Effector memory CD8-positive, alpha-beta T cell (primary cell): Measurements from ENCODE around the gene THBD.

Experiments used
- ATAC-seq: fragments of 150-1000 bp; cut with Tn5 transposase; replicated peaks from 2 replicates; pipeline ENCODE4 v1.10.0; 2021; ENCODE audit warnings: mild to moderate bottlenecking, moderate library complexity
- DNase-seq, 3 experiments: peaks; one replicate each; pipeline ENCODE4 v3.0.0; 2021
- H3K27ac Mint-ChIP-seq, 2 donors: one replicate each; pipeline ENCODE4 v1.8.0; 2022; ENCODE audit warnings: mild to moderate bottlenecking in 2 of 2, mixed read lengths in 2 of 2, moderate library complexity in 2 of 2
- H3K27me3 Mint-ChIP-seq, 2 donors: one replicate each; pipeline ENCODE4 v1.8.0; 2022; ENCODE audit warnings: mixed read lengths in 2 of 2
- H3K36me3 Mint-ChIP-seq: one replicate; pipeline ENCODE4 v1.8.0; 2022; ENCODE audit warnings: mild to moderate bottlenecking, moderate library complexity, mixed read lengths; ENCODE audit not compliant: insufficient read depth
- H3K4me1 Mint-ChIP-seq, 2 donors: one replicate each; pipeline ENCODE4 v1.8.0; 2022; ENCODE audit warnings: low read depth in 2 of 2, mixed read lengths in 2 of 2
- H3K4me3 Mint-ChIP-seq, 2 donors: one replicate each; pipeline ENCODE4 v1.8.0; 2022; ENCODE audit warnings: mild to moderate bottlenecking in 2 of 2, mixed read lengths in 2 of 2, moderate library complexity in 2 of 2
- H3K9me3 Mint-ChIP-seq, 2 donors: one replicate each; pipeline ENCODE4 v1.8.0; 2022; ENCODE audit warnings: mixed read lengths in 2 of 2

THBD gene

GRCh38 chr20:23079926-23080325, 30.5 kb upstream of the THBD start:
- ATAC-seq = no peak
- H3K4me3 Mint-ChIP-seq = no peak overlapping the region
- no peaks in the 10 kb centered on the region for H3K9me3 Mint-ChIP-seq
- H3K27me3 Mint-ChIP-seq = no peaks in the 10 kb centered on the region
- no peak for DNase-seq
- H3K27ac Mint-ChIP-seq = no peak overlapping the region
- H3K4me1 Mint-ChIP-seq = peaks cover 0 to 6% of the 10 kb centered on the region in 2 donors
- H3K36me3 Mint-ChIP-seq = peaks cover 3% of the 10 kb centered on the region

GRCh38 chr20:23079016-23079351, 29.5 kb upstream of the THBD start:
- DNase-seq (no peak), ATAC-seq (no peak)
- no peaks in the 10 kb centered on the region for H3K9me3 Mint-ChIP-seq
- no peaks in the 10 kb centered on the region for H3K36me3 Mint-ChIP-seq
- no peak overlapping the region for H3K4me3 Mint-ChIP-seq
- no peaks in the 10 kb centered on the region for H3K27me3 Mint-ChIP-seq
- peaks cover 0 to 3% of the 10 kb centered on the region in 2 donors for H3K4me1 Mint-ChIP-seq
- no peak overlapping the region for H3K27ac Mint-ChIP-seq

GRCh38 chr20:23078351-23079015, 29.0 kb upstream of the THBD start:
- no peaks in the 10 kb centered on the region for H3K36me3 Mint-ChIP-seq
- no peak overlapping the region for H3K4me3 Mint-ChIP-seq
- no peak for DNase-seq
- H3K27ac Mint-ChIP-seq = no peak overlapping the region
- H3K9me3 Mint-ChIP-seq = no peaks in the 10 kb centered on the region
- no peak for ATAC-seq
- H3K4me1 Mint-ChIP-seq = peaks cover 0 to 3% of the 10 kb centered on the region in 2 donors
- H3K27me3 Mint-ChIP-seq = no peaks in the 10 kb centered on the region

- Mint-ChIP-seq H3K9me3 (no peaks in the 10 kb centered on the region), H3K4me3 (no peak overlapping the region), H3K27ac (no peak overlapping the region), H3K36me3 (no peaks in the 10 kb centered on the region), H3K4me1 (no peaks in the 10 kb centered on the region), H3K27me3 (no peaks in the 10 kb centered on the region)
- DNase-seq (no peak), ATAC-seq (no peak)
Measured at GRCh38 chr20:23077277-23077676, 27.8 kb upstream of the THBD start.

GRCh38 chr20:23074052-23074451, 24.6 kb upstream of the THBD start:
- Mint-ChIP-seq H3K4me1 (no peaks in the 10 kb centered on the region), H3K4me3 (no peak overlapping the region), H3K27ac (no peak overlapping the region), H3K36me3 (no peaks in the 10 kb centered on the region), H3K9me3 (no peaks in the 10 kb centered on the region), H3K27me3 (no peaks in the 10 kb centered on the region)
- ATAC-seq (no peak), DNase-seq (no peak)

GRCh38 chr20:23072892-23073586, 23.6 kb upstream of the THBD start:
- no peak for ATAC-seq
- H3K27ac Mint-ChIP-seq = no peak overlapping the region

GRCh38 chr20:23071996-23072395, 22.5 kb upstream of the THBD start:
- Mint-ChIP-seq H3K27me3 (peaks cover 0 to 1% of the 10 kb centered on the region in 2 donors), H3K9me3 (no peaks in the 10 kb centered on the region), H3K4me1 (no peaks in the 10 kb centered on the region), H3K36me3 (no peaks in the 10 kb centered on the region), H3K4me3 (no peak overlapping the region), H3K27ac (no peak overlapping the region)
- ATAC-seq (no peak), DNase-seq (no peak)

More at GRCh38 chr20:23072892-23073586, 23.6 kb upstream of the THBD start:
- no peak for DNase-seq
- H3K9me3 Mint-ChIP-seq = no peaks in the 10 kb centered on the region
- H3K4me1 Mint-ChIP-seq = no peaks in the 10 kb centered on the region
- H3K36me3 Mint-ChIP-seq = no peaks in the 10 kb centered on the region
- H3K27me3 Mint-ChIP-seq = no peaks in the 10 kb centered on the region
- H3K4me3 Mint-ChIP-seq = no peak overlapping the region

GRCh38 chr20:23071398-23071797, 21.9 kb upstream of the THBD start:
- Mint-ChIP-seq H3K27me3 (peaks cover 0 to 6% of the 10 kb centered on the region in 2 donors), H3K36me3 (no peaks in the 10 kb centered on the region), H3K9me3 (no peaks in the 10 kb centered on the region), H3K27ac (no peak overlapping the region), H3K4me3 (no peak overlapping the region), H3K4me1 (no peaks in the 10 kb centered on the region)
- ATAC-seq (no peak), DNase-seq (no peak)

- H3K4me3 Mint-ChIP-seq = no peak overlapping the region
- ATAC-seq (no peak), DNase-seq (no peak)
- peaks cover 9 to 15% of the 10 kb centered on the region in 2 donors for H3K27me3 Mint-ChIP-seq
- H3K4me1 Mint-ChIP-seq = no peaks in the 10 kb centered on the region
- no peaks in the 10 kb centered on the region for H3K9me3 Mint-ChIP-seq
- no peaks in the 10 kb centered on the region for H3K36me3 Mint-ChIP-seq
- no peak overlapping the region for H3K27ac Mint-ChIP-seq
Measured at GRCh38 chr20:23069108-23069507, 19.6 kb upstream of the THBD start.

- no peak overlapping the region for H3K4me3 Mint-ChIP-seq
- H3K9me3 Mint-ChIP-seq = no peaks in the 10 kb centered on the region
- ATAC-seq (no peak), DNase-seq (no peak)
- H3K4me1 Mint-ChIP-seq = no peaks in the 10 kb centered on the region
- H3K27ac Mint-ChIP-seq = no peak overlapping the region
- H3K27me3 Mint-ChIP-seq = peaks cover 9 to 15% of the 10 kb centered on the region in 2 donors
- no peaks in the 10 kb centered on the region for H3K36me3 Mint-ChIP-seq
Measured at GRCh38 chr20:23068283-23068682, 18.8 kb upstream of the THBD start.

GRCh38 chr20:23066772-23067171, 17.3 kb upstream of the THBD start:
- Mint-ChIP-seq H3K9me3 (no peaks in the 10 kb centered on the region), H3K36me3 (no peaks in the 10 kb centered on the region), H3K27me3 (peaks cover 9 to 15% of the 10 kb centered on the region in 2 donors), H3K4me3 (no peak overlapping the region), H3K27ac (no peak overlapping the region), H3K4me1 (no peaks in the 10 kb centered on the region)
- ATAC-seq = no peak
- DNase-seq = no peak

- Mint-ChIP-seq H3K36me3 (no peaks in the 10 kb centered on the region), H3K9me3 (no peaks in the 10 kb centered on the region), H3K27ac (no peak overlapping the region), H3K27me3 (peaks cover 9 to 18% of the 10 kb centered on the region in 2 donors), H3K4me1 (no peaks in the 10 kb centered on the region), H3K4me3 (no peak overlapping the region)
- DNase-seq (no peak), ATAC-seq (no peak)
Measured at GRCh38 chr20:23065266-23066201, 16.1 kb upstream of the THBD start.

- Mint-ChIP-seq H3K9me3 (no peaks in the 10 kb centered on the region), H3K4me1 (no peaks in the 10 kb centered on the region), H3K36me3 (no peaks in the 10 kb centered on the region), H3K27ac (no peak overlapping the region), H3K4me3 (no peak overlapping the region), H3K27me3 (peaks cover 9 to 19% of the 10 kb centered on the region in 2 donors)
- DNase-seq = no peak
- no peak for ATAC-seq
Measured at GRCh38 chr20:23063581-23063980, 14.1 kb upstream of the THBD start.
